Activated naive CD4-positive, alpha-beta T cell treated with anti-CD3 and anti-CD28 coated beads, Interleukin-2, amount 50 U/mL, for 16 hours (primary cell): ENCODE results near the gene MAPK9.

ENCODE experiments used
- DNase-seq: peaks from one replicate; pipeline ENCODE4 v3.0.0-alpha.2; 2020

The MAPK9 gene

DNA sequence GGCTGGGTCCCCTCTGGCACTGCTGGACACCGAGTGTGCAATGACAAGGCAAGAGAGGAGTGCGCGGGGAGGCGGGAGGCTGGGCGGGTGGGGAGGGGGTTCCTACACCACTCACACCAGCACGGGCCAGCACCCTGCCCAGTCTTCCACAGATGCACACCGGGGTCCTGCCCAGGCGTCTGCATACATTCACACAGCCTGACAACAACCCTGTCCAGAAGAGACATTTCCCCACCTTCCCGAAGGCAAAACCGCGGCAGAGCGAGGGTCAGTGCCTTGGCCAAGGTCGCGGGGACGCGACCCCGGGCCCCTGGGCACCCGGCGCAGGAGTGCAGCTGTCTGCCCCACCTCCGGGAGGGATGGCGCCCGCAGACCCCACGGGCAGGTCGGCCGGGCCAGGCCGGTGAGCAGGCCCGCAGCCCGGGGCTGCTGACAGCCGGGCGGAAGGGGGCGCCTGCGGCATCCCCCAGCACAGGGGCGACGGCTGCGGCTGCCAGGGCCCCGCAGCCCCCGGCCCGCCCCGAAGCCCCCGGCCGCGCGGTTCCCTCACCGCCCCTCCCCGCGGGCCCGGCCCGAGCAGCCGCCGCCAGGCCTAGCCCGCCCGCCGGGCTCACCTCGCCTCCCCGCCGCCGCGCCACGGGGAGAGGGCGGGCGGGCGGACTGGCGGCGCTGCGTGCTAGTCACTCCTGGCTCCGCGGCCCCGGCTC lies 496 bp downstream of the MAPK9 start:
- no peak for DNase-seq

DNA sequence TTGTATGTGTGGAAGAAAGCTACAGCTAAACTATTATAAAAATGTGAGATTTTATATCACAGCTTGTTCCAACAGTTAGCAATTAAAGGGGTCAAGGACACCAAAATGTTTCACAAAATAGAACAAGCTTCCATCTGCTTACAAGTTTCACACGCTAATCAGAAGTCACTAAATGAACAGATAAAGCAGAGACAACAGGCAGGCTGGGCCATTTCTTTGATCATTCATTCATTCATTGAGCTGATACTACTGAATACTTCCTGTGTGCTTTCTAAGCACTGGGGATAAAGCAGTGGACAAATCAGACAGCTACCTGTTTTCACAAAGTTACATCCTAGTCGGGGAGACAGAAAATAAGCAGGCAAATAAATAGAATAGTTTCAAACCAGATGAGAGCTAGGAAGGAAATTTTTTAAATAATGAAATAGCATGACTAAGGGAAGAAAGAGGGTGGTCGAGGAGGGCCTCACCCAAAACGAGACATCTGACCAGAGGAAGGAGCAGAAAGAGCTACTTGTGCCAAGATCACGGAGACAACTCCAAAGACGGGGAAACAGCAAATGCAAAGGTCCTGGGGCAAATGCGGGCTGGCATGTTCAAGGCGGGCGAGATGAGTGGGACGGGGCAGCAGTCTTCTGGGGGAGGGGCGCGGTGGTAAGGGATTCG lies 1.2 kb downstream of the MAPK9 start:
- no peak for DNase-seq

DNA sequence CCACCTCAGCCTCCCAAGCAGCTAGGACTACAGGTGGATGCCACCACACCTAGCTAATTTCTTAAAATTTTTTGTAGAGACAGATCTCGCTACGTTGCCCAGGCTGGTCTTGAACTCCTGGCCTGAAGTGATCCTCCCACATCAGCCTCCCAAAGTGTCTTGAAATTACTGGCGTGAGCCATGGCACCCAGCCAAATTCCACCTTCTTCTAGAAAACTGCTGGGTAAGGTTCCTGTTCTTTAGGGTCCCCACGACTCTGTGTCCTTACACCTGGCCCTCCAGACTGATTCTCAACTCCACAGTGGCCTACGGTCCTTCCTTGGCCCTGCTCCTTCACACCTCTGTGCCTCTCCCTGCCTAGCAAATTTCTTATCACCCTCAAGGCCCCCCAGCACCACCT lies 1.9 kb downstream of the MAPK9 start:
- DNase-seq: no peak

DNA sequence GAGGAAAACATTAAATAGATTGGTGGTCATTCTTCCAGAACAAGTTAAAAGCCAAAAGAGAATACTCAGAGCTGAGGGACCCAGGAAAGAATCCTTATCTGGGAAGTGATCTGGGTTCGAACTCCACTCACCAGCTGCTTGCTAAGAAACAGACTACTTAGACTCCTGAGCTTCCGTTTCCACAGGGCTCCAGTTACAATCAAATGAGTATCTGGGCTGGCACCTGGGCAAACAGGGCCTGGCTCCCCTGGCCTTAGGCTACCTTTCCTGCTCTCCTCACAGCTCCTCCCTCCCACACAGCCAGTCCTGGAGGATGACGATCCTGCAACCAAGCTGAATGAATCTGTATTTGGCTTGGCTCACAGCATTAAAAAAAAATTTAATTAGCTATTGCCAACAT lies 2.5 kb downstream of the MAPK9 start:
- no peak for DNase-seq

DNA sequence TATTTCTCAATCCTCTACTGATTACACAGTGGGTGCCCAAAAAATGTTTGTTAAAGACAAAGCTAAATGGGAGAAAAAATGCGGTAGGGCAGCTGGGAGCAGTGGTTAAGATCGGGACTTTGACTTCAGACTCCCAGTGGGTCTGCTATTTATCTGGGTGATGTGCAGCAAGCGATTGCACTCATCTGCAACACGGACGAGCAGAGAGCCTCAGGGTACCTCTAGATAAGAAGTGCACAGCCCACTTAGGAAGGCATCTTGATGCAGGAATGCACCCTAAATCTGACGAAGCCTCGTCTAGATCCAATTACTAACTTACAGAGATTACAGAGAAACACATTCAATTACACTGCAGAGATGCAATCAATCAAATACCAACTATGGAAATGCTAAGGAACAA lies 4.0 kb downstream of the MAPK9 start:
- no peak for DNase-seq

DNA sequence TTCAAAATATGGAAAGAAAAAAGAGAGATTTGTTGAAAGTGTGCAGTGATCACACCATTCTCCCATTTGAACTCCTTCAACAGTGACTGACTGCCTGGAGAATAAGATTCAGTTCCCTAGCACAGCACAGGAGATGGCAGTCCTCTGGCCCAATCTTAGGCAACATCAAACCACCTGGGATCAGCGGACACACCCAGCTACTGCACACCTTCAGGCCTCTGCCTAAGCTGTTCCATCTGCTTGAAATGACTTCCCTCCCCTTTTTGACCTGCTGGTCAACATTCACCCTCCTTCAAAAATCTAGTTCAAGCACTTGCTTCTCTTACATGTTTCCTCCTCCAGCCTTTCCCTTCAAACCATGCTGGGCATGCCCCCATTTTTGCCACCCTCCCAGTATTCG lies 4.5 kb downstream of the MAPK9 start:
- no peak for DNase-seq

DNA sequence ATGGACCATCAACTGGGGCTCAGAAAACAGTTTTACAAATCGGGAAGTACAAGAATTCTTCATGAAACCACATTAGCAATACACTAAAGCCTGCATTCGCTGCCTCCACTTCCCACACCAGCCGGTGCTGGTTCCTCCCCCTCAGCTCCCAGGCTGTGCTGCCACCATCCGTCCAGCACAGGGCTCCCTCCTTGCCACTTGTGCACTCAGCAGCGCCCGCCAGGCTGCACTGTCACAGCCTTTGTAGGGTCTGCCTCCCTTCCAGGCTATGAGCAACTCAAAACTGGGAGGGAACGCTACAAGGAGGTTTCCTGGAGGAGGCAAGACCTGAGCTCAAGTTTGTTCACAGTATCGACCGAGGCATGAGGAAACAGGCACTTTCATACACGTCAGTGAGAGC lies 7.7 kb downstream of the MAPK9 start:
- DNase-seq: no peak

DNA sequence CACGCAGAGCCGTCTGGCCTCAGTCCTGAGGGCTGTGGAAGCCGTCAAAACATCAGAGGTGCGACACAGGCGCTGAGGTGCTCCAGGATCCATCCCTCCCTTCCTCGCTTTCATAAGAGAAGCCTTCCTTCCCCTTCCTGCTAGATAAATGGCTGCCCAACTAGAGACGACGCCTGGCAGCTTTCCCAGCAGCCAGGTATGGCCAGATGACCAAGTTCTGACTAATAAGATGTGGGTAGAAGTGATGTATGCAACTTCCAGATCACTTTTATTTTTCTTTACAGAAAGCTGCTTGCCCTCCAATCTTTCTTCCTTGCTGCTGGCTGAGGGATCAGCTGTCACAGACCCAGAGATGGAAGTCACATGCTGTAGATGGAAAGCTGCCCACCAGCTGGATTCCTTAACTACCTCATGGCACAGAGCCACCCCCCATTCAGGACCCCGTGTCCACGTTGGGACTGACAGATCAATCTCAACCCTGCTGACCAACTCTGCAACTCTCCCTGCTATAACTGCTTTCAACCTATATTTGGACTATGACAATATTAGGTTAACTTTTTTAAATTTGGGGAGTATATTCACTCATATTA lies 8.8 kb downstream of the MAPK9 start:
- DNase-seq: no peak

DNA sequence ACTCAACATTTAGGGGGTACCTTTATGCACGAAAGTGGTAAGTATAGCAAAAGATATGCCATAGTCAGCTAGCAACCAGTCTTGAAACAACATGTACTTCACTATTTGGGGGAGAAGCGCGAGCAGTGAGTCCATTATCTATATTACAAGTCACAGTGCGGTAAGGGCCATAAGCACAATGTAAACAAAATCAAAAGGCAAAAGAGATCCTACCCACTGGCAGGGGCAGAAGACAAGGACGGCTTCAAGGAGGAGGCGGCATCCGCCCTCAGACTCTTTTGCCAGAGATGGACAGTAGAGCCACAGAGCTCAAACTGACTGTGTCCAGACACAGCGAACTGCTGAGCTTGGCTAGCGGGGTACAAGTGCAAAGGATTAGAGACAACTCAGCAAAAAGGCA lies 9.6 kb downstream of the MAPK9 start:
- DNase-seq: no peak

DNA sequence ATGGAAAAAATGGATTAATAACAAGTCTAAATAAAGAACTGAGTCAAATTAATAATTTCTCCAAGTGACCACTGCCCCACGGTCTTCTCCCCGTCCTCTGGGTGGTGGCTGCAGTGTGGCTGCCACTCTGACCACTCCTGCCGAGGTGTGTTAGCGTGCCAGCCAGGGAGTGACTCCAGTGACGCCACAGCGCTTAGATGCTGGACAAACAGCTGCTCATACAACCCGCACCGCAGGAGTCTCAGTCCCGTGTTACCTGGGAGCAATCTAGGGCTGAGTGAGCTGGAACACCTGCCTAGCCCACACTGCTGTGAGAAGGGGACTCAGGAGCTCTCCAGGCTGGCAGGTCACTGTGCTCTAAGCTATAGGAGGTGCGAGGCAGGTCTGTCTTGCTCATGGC lies 10.2 kb downstream of the MAPK9 start:
- DNase-seq: no peak

DNA sequence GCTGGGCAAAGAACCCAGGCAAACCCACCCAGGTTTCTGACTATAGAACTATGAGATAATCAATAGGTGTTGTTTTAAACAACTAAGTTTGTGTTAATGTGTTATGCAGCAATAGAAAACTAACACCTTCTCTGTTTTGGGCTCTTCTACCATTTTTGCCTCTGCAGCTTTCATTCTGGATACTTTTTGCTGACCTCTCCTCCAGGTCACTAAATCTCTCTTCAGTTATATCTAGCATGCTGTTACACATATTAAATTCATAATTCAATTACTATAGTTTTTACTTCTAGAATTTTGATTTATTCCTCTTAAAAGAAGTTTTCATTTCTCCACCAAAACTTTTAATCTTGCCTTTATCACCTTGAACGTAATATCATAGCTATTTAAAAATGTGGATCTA lies 17.2 kb downstream of the MAPK9 start:
- no peak for DNase-seq

DNA sequence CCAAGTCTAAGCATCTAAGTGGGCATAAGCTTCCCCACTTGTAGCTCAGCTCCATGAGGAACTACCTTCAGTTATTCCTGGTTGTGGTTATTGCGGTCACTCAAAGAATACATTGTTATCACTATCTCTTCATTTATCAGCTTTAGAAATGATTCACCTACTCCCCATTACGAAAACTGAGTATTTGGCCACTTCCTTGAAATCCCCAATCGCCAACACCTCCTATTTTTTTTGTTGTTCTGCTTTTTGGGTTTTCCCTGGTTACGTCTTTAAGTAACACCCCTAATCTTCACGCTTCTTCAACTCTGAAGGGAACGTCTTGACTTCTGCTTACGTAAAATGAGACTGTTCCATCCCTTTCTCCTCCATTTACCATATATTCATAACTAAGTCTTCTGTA lies 20.7 kb downstream of the MAPK9 start:
- no peak for DNase-seq

DNA sequence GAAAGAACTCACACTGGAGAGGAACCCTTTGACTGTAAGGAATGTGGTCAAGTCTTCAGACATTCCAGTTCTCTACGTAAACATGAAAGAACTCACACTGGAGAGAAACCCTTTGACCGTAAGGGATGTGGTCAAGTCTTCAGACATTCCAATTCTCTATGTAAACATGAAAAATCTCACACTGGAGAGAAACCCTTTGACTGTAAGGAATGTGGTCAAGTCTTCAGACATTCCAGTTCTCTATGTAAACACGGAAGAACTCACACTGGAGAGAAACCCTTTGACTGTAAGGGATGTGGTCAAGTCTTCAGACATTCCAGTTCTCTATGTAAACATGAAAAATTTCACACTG lies 32.6 kb downstream of the MAPK9 start:
- no peak for DNase-seq

DNA sequence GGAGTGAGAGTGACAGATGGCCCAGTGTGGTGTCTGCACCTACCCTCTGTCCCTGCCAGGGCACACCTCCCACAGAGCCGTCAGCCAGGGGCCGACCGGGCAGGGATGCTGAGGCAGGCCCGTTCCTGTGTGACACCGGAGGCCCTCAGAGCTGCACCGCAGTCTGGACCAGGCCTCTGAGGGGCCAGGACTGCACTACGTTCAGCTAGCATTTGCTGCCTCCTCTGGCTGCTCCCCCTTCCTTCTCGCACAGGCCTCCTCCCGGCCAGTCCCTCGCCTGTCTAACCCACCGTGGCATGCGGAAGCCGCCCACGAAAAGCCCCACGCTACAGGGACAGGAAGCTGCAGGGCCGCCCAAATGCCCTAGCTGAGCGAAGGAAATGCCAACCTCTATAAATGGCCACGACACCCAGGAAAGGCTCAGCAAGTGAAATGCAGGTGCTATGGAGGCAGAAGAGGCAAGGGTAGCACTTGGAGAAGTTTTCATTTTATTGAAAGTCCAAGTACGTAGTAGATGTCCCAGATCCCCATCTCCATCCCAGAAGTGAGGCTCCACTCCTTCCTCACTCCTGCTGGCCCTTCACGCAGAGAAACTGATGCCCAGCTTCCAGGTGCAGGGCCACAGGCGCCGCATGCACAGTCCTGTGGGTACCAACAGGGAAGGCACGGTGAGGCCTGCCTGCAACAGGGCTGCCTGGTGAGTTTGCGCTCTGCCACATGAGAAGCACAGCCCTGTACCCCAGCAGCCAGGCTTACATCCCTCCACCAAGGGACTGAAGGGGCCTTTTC lies 38.7 kb downstream of the MAPK9 start:
- no peak for DNase-seq

DNA sequence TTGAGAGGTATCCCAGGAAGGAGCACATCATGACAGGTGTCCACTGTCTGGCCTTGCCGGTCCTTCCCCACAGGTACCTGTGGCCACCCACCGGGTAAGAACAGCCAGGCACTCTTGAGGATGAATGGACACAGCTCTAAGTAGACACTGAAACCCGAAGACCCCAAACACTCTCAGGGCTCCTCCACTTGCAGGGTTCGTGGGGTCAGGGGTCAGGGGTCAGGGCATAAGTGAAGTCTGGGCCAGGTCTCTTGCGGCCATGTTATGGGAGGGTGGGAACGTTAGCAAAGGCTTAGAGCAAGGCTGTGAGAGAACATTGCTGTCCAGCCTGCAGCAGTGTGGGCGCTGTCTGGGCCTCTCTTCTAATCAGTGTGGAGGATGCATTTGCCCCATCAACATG lies 40.0 kb downstream of the MAPK9 start:
- no peak for DNase-seq

DNA sequence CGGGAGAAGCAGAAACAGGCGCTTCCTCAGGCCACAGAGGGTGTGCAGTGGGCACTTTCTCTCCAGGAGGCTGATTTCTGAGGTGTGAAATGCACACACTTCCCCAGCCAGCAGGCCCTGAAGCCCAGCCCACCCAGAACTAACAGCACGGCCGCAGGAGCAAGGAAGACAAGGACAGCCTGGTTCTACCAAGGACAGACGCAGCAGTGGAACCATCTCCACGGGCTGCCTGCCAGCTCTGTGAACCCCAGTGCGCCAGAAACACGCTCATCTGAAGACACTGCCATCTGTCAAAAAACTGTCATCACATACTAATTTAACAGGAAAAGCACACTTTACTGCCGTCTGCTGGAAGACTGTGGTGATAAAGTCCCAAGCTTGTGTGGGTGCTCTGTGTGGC lies 40.7 kb downstream of the MAPK9 start:
- no peak for DNase-seq

DNA sequence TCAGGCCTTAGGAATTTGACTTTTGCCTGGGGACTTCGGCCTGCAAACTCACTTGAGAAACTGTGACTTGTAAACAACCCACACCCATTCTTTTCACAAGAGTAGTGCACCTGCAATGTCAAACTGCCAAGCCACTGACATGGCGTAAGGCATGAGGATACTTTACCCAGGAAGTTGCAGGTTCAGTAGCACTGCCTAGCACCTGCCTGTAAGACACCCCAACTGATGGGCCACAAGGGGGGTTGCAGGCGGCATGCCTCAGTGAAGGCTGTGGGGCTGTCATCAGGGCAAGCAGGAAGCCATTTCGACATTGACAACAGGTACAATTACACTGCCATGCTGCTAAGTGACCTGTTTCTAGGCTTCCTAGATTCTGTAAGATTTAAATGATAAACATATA lies 41.6 kb downstream of the MAPK9 start:
- DNase-seq: no peak

DNA sequence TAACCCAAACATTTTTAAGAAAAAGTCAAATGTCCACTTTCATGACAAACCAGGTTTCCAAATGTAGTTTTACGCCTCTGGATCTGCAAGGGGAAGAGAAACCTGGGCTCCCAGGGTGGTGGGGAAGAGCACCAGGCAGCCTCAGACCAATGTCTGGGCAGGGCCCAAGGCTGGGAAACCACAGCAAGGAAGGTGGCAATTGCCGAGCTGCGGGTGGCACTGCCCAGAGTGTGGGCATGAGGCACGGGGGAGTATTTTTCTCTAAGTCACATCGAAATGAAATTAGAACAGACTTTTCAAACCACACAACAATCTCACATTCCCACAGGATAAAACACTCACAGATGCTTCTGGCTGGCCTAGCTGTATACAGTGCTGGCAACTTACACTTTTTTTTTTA lies 50.3 kb downstream of the MAPK9 start:
- DNase-seq: no peak

DNA sequence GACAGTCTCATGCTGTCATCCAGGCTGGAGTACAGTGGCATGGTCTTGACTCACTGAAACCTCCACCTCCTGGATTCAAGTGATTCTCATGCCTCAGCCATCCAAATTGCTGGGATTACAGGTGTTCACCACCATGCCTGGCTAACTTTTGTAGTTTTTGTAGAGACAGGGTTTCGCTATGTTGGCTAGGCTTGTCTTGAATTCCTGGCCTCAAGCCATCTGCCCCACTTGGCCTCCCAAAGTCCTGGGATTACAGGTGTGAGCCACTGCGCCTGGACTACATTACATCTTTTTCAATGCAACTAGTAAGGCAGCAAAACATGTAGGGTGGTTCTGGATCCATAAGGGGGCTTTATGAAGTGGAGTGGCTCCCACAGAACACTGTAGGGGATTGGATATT lies 53.3 kb downstream of the MAPK9 start:
- DNase-seq: no peak

DNA sequence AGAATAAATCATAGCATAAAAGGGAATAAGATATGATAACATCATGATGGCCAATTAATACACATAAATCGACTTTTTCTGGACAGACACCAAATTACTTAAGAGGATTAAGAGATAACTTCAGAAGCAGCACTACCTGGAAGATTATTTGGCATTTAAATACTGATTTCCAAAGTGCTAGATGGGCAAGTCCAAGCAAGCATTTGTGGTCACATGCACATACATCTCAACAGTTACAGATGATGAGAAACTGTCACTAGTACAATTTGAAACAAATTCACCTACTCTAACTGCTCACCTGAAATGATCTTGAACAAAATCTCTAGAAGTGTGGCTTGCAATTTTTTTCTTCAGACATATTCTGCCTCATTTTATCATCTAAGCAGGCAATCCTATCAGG lies 56.0 kb downstream of the MAPK9 start:
- DNase-seq: no peak

DNA sequence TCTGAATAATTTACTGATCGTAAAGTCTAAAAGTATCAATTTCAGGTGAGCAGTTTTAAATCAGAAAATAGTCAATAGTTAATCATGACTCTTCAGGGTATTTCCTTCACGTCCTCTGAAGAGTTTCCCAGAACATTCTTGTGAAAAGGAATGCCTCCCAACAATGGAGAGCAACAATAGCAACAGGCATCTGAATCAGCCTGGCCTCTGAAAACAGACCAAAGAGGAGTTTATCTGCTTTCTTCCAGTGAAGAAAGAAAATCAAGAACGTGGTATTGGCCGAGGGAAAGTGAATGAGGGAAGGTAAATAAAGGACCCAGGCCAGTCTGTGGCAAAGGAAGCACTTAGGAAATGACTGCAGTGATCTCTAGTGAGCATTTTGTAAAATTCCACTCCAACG lies 56.8 kb downstream of the MAPK9 start:
- no peak for DNase-seq

DNA sequence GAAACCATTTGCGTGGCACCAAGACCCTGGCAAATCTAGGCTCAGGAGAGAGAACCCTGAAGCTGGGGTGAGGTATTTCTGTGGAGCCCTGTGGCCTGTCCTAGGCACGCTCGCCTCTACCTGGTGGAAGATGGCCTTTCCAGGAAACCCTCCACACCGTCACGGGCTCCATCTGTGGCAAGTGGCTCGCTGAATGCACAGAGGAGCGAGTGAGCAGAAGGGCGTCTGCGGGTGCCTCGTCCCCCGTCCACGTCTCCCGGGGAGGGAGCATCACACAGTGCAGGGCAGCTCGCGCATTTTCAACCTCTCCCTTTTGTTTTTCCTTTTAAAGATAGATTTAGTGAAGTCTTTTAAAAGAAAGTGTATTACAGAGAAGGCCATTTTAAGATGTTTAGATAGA lies 57.6 kb downstream of the MAPK9 start:
- no peak for DNase-seq

DNA sequence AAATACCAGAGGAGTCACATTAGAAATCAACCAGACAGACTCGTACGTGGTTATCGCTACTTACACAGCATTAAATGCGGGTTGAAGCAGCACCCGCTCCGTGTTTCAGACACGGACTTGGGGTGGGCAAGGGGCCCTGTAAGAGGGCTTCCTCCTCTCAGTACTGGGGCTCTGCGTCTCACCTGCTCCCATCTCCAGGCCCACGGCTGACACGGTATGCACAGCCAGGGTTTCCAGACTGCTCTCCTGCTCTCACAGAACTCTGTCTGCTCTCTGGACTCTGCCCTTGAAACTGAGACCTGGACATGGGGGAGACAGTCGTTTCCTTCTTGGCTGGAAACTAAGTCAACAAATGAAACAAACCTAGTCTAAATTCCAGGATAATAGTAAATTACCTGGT lies 58.2 kb downstream of the MAPK9 start:
- DNase-seq: no peak

DNA sequence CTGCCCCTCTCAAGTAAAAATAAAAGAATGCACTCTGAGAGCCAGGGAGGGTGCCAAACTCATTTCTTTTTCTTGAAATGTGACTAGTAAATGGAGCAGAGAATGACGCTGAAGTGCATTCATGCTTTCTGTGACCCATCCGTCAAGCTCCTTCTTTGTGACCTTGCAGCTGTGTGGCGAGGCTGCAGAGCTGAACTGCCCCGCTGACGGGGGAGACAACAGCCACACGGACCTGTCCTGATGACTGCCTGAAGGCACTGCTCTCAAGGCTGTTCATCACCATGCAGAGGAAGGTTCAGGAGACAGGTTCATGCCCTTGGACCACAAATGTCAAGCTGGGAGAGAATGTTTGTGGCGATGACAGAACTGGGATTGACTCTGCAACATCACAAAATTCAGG lies 61.9 kb downstream of the MAPK9 start:
- no peak for DNase-seq
